ENCODE data around the gene TOLLIP.

GRCh38 chr11:1330473-1330872, 21.0 kb upstream of the TOLLIP start:
- TF ChIP-seq, protein P1, sequence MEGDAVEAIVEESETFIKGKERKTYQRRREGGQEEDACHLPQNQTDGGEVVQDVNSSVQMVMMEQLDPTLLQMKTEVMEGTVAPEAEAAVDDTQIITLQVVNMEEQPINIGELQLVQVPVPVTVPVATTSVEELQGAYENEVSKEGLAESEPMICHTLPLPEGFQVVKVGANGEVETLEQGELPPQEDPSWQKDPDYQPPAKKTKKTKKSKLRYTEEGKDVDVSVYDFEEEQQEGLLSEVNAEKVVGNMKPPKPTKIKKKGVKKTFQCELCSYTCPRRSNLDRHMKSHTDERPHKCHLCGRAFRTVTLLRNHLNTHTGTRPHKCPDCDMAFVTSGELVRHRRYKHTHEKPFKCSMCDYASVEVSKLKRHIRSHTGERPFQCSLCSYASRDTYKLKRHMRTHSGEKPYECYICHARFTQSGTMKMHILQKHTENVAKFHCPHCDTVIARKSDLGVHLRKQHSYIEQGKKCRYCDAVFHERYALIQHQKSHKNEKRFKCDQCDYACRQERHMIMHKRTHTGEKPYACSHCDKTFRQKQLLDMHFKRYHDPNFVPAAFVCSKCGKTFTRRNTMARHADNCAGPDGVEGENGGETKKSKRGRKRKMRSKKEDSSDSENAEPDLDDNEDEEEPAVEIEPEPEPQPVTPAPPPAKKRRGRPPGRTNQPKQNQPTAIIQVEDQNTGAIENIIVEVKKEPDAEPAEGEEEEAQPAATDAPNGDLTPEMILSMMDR (IDR thresholded peaks at IDR 0.05; ENCODE audit: insufficient read depth, low read length): no peak
- TF ChIP-seq GABPA (IDR thresholded peaks at IDR 0.05; ENCODE audit: low read depth) (no peak), POLR2AphosphoS5 (IDR thresholded peaks at IDR 0.05; ENCODE audit: low read depth) (no peak), SPI1 (IDR thresholded peaks at IDR 0.05; ENCODE audit: borderline replicate concordance, low read depth) (no peak)
